ENCODE results near the gene TMPRSS5. TPM values are rescaled to one million over a fixed set of nuclear protein-coding genes. Genes with fewer than 3 reads are reported as not detected.
"Not testable (repeated sequence)": the region's sequence is repeated elsewhere in the genome, so short reads cannot be mapped to it uniquely, and the experiment has no call there.

TMPRSS5 gene
- total RNA-seq, 2 experiments from 2014 or later = 0.32 to 0.46 TPM

GRCh38 chr11:113722934-113723333 is 16.8 kb upstream of the TMPRSS5 start:
- Mint-ChIP-seq H3K4me3 (no peak overlapping the region), H3K9me3 (ENCODE audit: low read depth) (no peaks in the 10 kb centered on the region), H3K27me3 (no peaks in the 10 kb centered on the region), H3K27ac (no peak overlapping the region), H3K36me3 (ENCODE audit: low read depth) (peaks cover 6% of the 10 kb centered on the region), H3K4me1 (no peaks in the 10 kb centered on the region)
- CTCF ChIA-PET = interaction anchor here (0.6 to 0.7 kb wide), 2 partner anchors 135 to 1187 kb away, joined by 3 read pairs; no protein-coding TSS in a partner anchor
- intact Hi-C loops (cut with DNase I, micrococcal nuclease) = no loop called here
- POLR2A ChIA-PET = no interaction called here
- DNase-seq = no peak
- no peak for ATAC-seq

GRCh38 chr11:113722221-113722620 is 16.1 kb upstream of the TMPRSS5 start:
- intact Hi-C loops (cut with DNase I, micrococcal nuclease) = no loop called here
- ChIA-PET POLR2A (no interaction called here), CTCF (interaction anchor here (0.6 to 0.8 kb wide), 2 partner anchors 13 to 1186 kb away, joined by 3 read pairs; no protein-coding TSS in a partner anchor)
- Mint-ChIP-seq H3K27ac (no peak overlapping the region), H3K4me1 (no peaks in the 10 kb centered on the region), H3K4me3 (no peak overlapping the region), H3K27me3 (no peaks in the 10 kb centered on the region), H3K36me3 (ENCODE audit: low read depth) (peaks cover 6% of the 10 kb centered on the region), H3K9me3 (ENCODE audit: low read depth) (no peaks in the 10 kb centered on the region)
- no peak for DNase-seq
- ATAC-seq = no peak

GRCh38 chr11:113721462-113722066 is 15.5 kb upstream of the TMPRSS5 start:
- Mint-ChIP-seq H3K9me3 (ENCODE audit: low read depth) (no peaks in the 10 kb centered on the region), H3K27me3 (no peaks in the 10 kb centered on the region), H3K36me3 (ENCODE audit: low read depth) (peaks cover 6% of the 10 kb centered on the region), H3K27ac (no peak overlapping the region), H3K4me1 (no peaks in the 10 kb centered on the region), H3K4me3 (no peak overlapping the region)
- ATAC-seq (no peak), DNase-seq (no peak)
- intact Hi-C loops (cut with DNase I, micrococcal nuclease) = no loop called here
- CTCF ChIA-PET = interaction anchor here (0.8 kb wide), 1 partner anchor 13 kb away, joined by 3 read pairs; no protein-coding TSS in a partner anchor
- POLR2A ChIA-PET = no interaction called here

- H3K4me3 Mint-ChIP-seq; ATAC-seq; H3K9me3 Mint-ChIP-seq (ENCODE audit: low read depth); intact Hi-C loops (cut with DNase I, micrococcal nuclease); DNase-seq; H3K27me3 Mint-ChIP-seq; H3K27ac Mint-ChIP-seq; POLR2A ChIA-PET; CTCF ChIA-PET; H3K4me1 Mint-ChIP-seq: not testable (repeated sequence)
- H3K36me3 Mint-ChIP-seq (ENCODE audit: low read depth) = peaks cover 10% of the 10 kb centered on the region
Measured at GRCh38 chr11:113720478-113720877, 14.4 kb upstream of the TMPRSS5 start.

- no peak overlapping the region for H3K27ac Mint-ChIP-seq
- H3K36me3 Mint-ChIP-seq (ENCODE audit: low read depth) = peaks cover 21% of the 10 kb centered on the region
- H3K27me3 Mint-ChIP-seq = no peaks in the 10 kb centered on the region
- POLR2A ChIA-PET = no interaction called here
- H3K4me1 Mint-ChIP-seq = no peaks in the 10 kb centered on the region
- ATAC-seq = no peak
- peaks cover 9% of the 10 kb centered on the region for H3K9me3 Mint-ChIP-seq (ENCODE audit: low read depth)
- intact Hi-C loops (cut with DNase I, micrococcal nuclease) = no loop called here
- DNase-seq = no peak
- CTCF ChIA-PET = no interaction called here
- H3K4me3 Mint-ChIP-seq = no peak overlapping the region
Measured at GRCh38 chr11:113715882-113716625, 9.9 kb upstream of the TMPRSS5 start.

- intact Hi-C loops (cut with DNase I, micrococcal nuclease) = no loop called here
- no peak overlapping the region for H3K27ac Mint-ChIP-seq
- no peak overlapping the region for H3K4me3 Mint-ChIP-seq
- H3K9me3 Mint-ChIP-seq (ENCODE audit: low read depth) = peaks cover 13% of the 10 kb centered on the region
- peaks cover 19% of the 10 kb centered on the region for H3K36me3 Mint-ChIP-seq (ENCODE audit: low read depth)
- ATAC-seq (no peak), DNase-seq (no peak)
- H3K27me3 Mint-ChIP-seq = no peaks in the 10 kb centered on the region
- H3K4me1 Mint-ChIP-seq = no peaks in the 10 kb centered on the region
- POLR2A ChIA-PET = no interaction called here
- CTCF ChIA-PET = no interaction called here
Measured at GRCh38 chr11:113715273-113715672, 9.2 kb upstream of the TMPRSS5 start.

GRCh38 chr11:113710989-113711388 is 4.9 kb upstream of the TMPRSS5 start:
- intact Hi-C loops (cut with DNase I, micrococcal nuclease) = no loop called here
- no peak overlapping the region for H3K4me3 Mint-ChIP-seq

GRCh38 chr11:113703551-113703950 is 2.6 kb downstream of the TMPRSS5 start:
- POLR2A ChIA-PET; ATAC-seq; H3K4me1 Mint-ChIP-seq; intact Hi-C loops (cut with DNase I, micrococcal nuclease); DNase-seq; H3K27ac Mint-ChIP-seq; H3K4me3 Mint-ChIP-seq; H3K36me3 Mint-ChIP-seq (ENCODE audit: low read depth); H3K27me3 Mint-ChIP-seq; CTCF ChIA-PET: not testable (repeated sequence)
- H3K9me3 Mint-ChIP-seq (ENCODE audit: low read depth) = peaks cover 10% of the 10 kb centered on the region

More at GRCh38 chr11:113710989-113711388, 4.9 kb upstream of the TMPRSS5 start:
- ATAC-seq (no peak), DNase-seq (no peak)
- H3K9me3 Mint-ChIP-seq (ENCODE audit: low read depth) = peaks cover 26% of the 10 kb centered on the region
- ChIA-PET POLR2A (no interaction called here), CTCF (no interaction called here)
- peaks cover 24% of the 10 kb centered on the region for H3K36me3 Mint-ChIP-seq (ENCODE audit: low read depth)
- no peaks in the 10 kb centered on the region for H3K4me1 Mint-ChIP-seq
- no peak overlapping the region for H3K27ac Mint-ChIP-seq
- H3K27me3 Mint-ChIP-seq = no peaks in the 10 kb centered on the region

- peaks cover 6% of the 10 kb centered on the region for H3K9me3 Mint-ChIP-seq (ENCODE audit: low read depth)
- ChIA-PET CTCF (no interaction called here), POLR2A (no interaction called here)
- H3K27ac Mint-ChIP-seq = no peak overlapping the region
- intact Hi-C loops (cut with DNase I, micrococcal nuclease) = no loop called here
- no peaks in the 10 kb centered on the region for H3K4me1 Mint-ChIP-seq
- ATAC-seq (no peak), DNase-seq (no peak)
- H3K36me3 Mint-ChIP-seq (ENCODE audit: low read depth) = no peaks in the 10 kb centered on the region
- H3K4me3 Mint-ChIP-seq = no peak overlapping the region
- no peaks in the 10 kb centered on the region for H3K27me3 Mint-ChIP-seq
Measured at GRCh38 chr11:113701491-113701890, 4.6 kb downstream of the TMPRSS5 start.

- no peaks in the 10 kb centered on the region for H3K27me3 Mint-ChIP-seq
- ATAC-seq = no peak
- ChIA-PET CTCF (no interaction called here), POLR2A (interaction anchor here (0.6 kb wide), 1 partner anchor 386 kb away, joined by 8 read pairs; no protein-coding TSS in a partner anchor)
- no peak overlapping the region for H3K27ac Mint-ChIP-seq
- H3K4me3 Mint-ChIP-seq = no peak overlapping the region
- no peaks in the 10 kb centered on the region for H3K9me3 Mint-ChIP-seq (ENCODE audit: low read depth)
- no peak for DNase-seq
- no peaks in the 10 kb centered on the region for H3K4me1 Mint-ChIP-seq
- intact Hi-C loops (cut with DNase I, micrococcal nuclease) = no loop called here
- no peaks in the 10 kb centered on the region for H3K36me3 Mint-ChIP-seq (ENCODE audit: low read depth)
Measured at GRCh38 chr11:113698515-113698914, 7.6 kb downstream of the TMPRSS5 start.

GRCh38 chr11:113697756-113698407 is 8.2 kb downstream of the TMPRSS5 start:
- no peaks in the 10 kb centered on the region for H3K36me3 Mint-ChIP-seq (ENCODE audit: low read depth)
- no peak overlapping the region for H3K27ac Mint-ChIP-seq
- no peak overlapping the region for H3K4me3 Mint-ChIP-seq
- CTCF ChIA-PET = no interaction called here
- H3K4me1 Mint-ChIP-seq = no peaks in the 10 kb centered on the region
- H3K9me3 Mint-ChIP-seq (ENCODE audit: low read depth) = no peaks in the 10 kb centered on the region
- no peak for ATAC-seq
- H3K27me3 Mint-ChIP-seq = no peaks in the 10 kb centered on the region
- DNase-seq = no peak
- POLR2A ChIA-PET = no interaction called here
- intact Hi-C loops (cut with DNase I, micrococcal nuclease) = no loop called here

GRCh38 chr11:113697111-113697510 is 9.0 kb downstream of the TMPRSS5 start:
- Mint-ChIP-seq H3K9me3 (ENCODE audit: low read depth) (no peaks in the 10 kb centered on the region), H3K27me3 (no peaks in the 10 kb centered on the region), H3K4me1 (no peaks in the 10 kb centered on the region), H3K36me3 (ENCODE audit: low read depth) (no peaks in the 10 kb centered on the region), H3K4me3 (no peak overlapping the region), H3K27ac (no peak overlapping the region)
- DNase-seq (no peak), ATAC-seq (no peak)
- ChIA-PET POLR2A (no interaction called here), CTCF (no interaction called here)
- intact Hi-C loops (cut with DNase I, micrococcal nuclease) = no loop called here

Measured in activated CD4-positive, alpha-beta T cell treated with anti-CD3 and anti-CD28 coated beads for 36 hours (primary cell).